ENCODE results near the gene FANCC.

GRCh38 chr9:95080961-95081647 lies 236.4 kb downstream of the FANCC start:
- TF ChIP-seq CTCF (IDR thresholded peaks at IDR 0.05) = no peak
- no peak for TF ChIP-seq POLR2AphosphoS5 (IDR thresholded peaks at IDR 0.05)
- TF ChIP-seq POLR2A (IDR thresholded peaks at IDR 0.05) = no peak
